Measurements from ENCODE around the gene FBLN1. TPM values are rescaled to one million over a fixed set of nuclear protein-coding genes. Genes with fewer than 3 reads are reported as not detected.

The FBLN1 gene
- total RNA-seq, 1 experiment from 2014 or later: 183 TPM

DNA sequence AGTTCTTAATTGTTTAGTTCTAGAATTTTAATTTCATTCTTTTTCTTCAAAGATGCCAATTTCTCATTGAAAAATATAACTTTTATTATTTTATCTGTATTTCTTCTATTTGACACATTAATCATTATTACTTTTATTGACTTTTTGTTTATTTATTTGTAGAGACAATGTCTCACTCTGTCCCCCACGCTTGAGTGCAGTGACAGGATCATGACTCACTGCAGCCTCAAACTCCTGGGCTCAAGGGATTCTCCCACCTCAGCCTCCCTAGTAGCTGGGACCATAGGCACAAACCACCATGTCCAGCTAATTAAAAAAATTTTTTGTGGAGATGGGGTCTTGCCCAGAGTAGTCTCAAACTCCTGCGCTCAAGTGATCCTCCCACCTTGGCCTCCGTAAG lies 30.3 kb upstream of the FBLN1 start:
- Mint-ChIP-seq H3K4me1 (peaks cover 41% of the 10 kb centered on the region), H3K36me3 (peaks cover 11% of the 10 kb centered on the region), H3K4me3 (no peak overlapping the region), H3K27me3 (ENCODE audit: low read depth) (peaks cover 3% of the 10 kb centered on the region), H3K9me3 (peaks cover 10% of the 10 kb centered on the region), H3K27ac (no peak overlapping the region)
- DNase-seq (ENCODE audit: low spot score) (no peak), ATAC-seq (no peak)
- TF ChIP-seq, protein P1, sequence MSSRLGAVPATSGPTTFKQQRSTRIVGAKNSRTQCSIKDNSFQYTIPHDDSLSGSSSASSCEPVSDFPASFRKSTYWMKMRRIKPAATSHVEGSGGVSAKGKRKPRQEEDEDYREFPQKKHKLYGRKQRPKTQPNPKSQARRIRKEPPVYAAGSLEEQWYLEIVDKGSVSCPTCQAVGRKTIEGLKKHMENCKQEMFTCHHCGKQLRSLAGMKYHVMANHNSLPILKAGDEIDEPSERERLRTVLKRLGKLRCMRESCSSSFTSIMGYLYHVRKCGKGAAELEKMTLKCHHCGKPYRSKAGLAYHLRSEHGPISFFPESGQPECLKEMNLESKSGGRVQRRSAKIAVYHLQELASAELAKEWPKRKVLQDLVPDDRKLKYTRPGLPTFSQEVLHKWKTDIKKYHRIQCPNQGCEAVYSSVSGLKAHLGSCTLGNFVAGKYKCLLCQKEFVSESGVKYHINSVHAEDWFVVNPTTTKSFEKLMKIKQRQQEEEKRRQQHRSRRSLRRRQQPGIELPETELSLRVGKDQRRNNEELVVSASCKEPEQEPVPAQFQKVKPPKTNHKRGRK (CRISPR knock-in tag; IDR thresholded peaks at IDR 0.05; ENCODE audit: borderline replicate concordance): no peak
- TF ChIP-seq NR1H2 (CRISPR knock-in tag; IDR thresholded peaks at IDR 0.05): no peak
- TF ChIP-seq SP1 (CRISPR knock-in tag; conservative IDR thresholded peaks at IDR 0.05): no peak
- TF ChIP-seq, protein P2, sequence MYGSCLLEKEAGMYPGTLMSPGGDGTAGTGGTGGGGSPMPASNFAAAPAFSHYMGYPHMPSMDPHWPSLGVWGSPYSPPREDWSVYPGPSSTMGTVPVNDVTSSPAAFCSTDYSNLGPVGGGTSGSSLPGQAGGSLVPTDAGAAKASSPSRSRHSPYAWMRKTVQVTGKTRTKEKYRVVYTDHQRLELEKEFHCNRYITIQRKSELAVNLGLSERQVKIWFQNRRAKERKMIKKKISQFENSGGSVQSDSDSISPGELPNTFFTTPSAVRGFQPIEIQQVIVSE (CRISPR knock-in tag; IDR thresholded peaks at IDR 0.05; ENCODE audit: borderline replicate concordance): no peak
- TF ChIP-seq ZNF219 (CRISPR knock-in tag; IDR thresholded peaks at IDR 0.05; ENCODE audit: borderline replicate concordance): no peak
- no peak for TF ChIP-seq TEAD4 (CRISPR knock-in tag; IDR thresholded peaks at IDR 0.05)
- no peak for TF ChIP-seq MXD4 (CRISPR knock-in tag; IDR thresholded peaks at IDR 0.05; ENCODE audit: borderline replicate concordance)
- TF ChIP-seq RELA (CRISPR knock-in tag; IDR thresholded peaks at IDR 0.05; ENCODE audit: borderline replicate concordance): no peak
- TF ChIP-seq ZNF671 (CRISPR knock-in tag; IDR thresholded peaks at IDR 0.05): no peak
- TF ChIP-seq ZSCAN18 (CRISPR knock-in tag; IDR thresholded peaks at IDR 0.05): no peak
- TF ChIP-seq RORB (CRISPR knock-in tag; IDR thresholded peaks at IDR 0.05): no peak
- TF ChIP-seq, protein P3, sequence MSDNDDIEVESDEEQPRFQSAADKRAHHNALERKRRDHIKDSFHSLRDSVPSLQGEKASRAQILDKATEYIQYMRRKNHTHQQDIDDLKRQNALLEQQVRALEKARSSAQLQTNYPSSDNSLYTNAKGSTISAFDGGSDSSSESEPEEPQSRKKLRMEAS (CRISPR knock-in tag; IDR thresholded peaks at IDR 0.05): no peak
- TF ChIP-seq GRHL2 (CRISPR knock-in tag; IDR thresholded peaks at IDR 0.05; ENCODE audit: insufficient replicate concordance, severe bottlenecking): no peak
- no peak for TF ChIP-seq TCF7 (CRISPR knock-in tag; IDR thresholded peaks at IDR 0.05; ENCODE audit: low read depth)
- TF ChIP-seq SMAD4 (CRISPR knock-in tag; IDR thresholded peaks at IDR 0.05): no peak
- no peak for TF ChIP-seq FOXP4 (CRISPR knock-in tag; IDR thresholded peaks at IDR 0.05)
- TF ChIP-seq CREM (CRISPR knock-in tag; IDR thresholded peaks at IDR 0.05): no peak
- no peak for TF ChIP-seq JUN (CRISPR knock-in tag; IDR thresholded peaks at IDR 0.05)
- TF ChIP-seq NFYB (CRISPR knock-in tag; conservative IDR thresholded peaks at IDR 0.05; ENCODE audit: low read depth): no peak
- POLR2A ChIA-PET: no interaction called here
- CTCF ChIA-PET: no interaction called here

DNA sequence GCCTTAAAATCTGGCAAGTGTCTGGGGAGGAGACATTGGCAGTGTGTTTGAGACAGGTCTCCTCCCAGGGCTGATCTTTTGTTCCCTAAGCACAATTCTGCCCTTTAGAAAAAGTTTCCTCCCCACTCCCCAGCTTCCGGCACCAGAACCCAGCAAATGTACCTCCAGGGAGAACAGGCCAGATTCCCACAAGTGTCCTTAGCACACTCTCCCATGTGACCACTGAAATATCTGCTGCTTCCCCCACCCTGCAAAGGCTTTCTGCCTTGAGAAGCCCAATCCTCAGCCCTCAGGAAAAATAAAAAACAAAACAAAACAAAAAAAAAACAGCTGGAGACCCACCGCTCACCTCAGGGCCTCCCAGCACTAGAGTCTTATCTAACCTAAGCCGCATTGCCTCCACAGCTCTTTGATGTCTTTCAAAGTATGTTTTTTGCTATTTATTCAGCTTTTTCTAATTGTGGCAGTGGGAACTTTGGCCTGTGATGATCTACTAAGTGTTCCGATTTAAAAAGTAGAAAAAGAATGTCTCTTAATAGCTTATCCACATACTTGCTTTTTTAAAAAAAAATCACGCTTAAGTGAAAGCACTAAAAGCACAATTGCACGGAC lies 29.0 kb upstream of the FBLN1 start:
- Mint-ChIP-seq H3K4me1 (peaks cover 33% of the 10 kb centered on the region), H3K36me3 (0 out of 2 replicates have a peak, but pooled peaks cover 2% of the 10 kb centered on the region), H3K27me3 (ENCODE audit: low read depth) (no peaks in the 10 kb centered on the region; the same call in 1 of the 2 replicates), H3K4me3 (no peak overlapping the region), H3K27ac (no peak overlapping the region), H3K9me3 (no peaks in the 10 kb centered on the region)
- POLR2A ChIA-PET: interaction anchor here (0.8 kb wide), 1 partner anchor 30 kb away, joined by 4 read pairs; no protein-coding TSS in a partner anchor
- DNase-seq (ENCODE audit: low spot score) (no peak), ATAC-seq (no peak)
- CTCF ChIA-PET: interaction anchor here (0.8 to 2.2 kb wide), 3 partner anchors 12 to 264 kb away, joined by 3 to 12 read pairs (median 4); no protein-coding TSS in a partner anchor
- no peak for TF ChIP-seq ETV6 (CRISPR knock-in tag; IDR thresholded peaks at IDR 0.05)
- TF ChIP-seq TEAD1 (CRISPR knock-in tag; IDR thresholded peaks at IDR 0.05): no peak
- no peak for TF ChIP-seq GRHL2 (CRISPR knock-in tag; IDR thresholded peaks at IDR 0.05; ENCODE audit: insufficient replicate concordance, severe bottlenecking)
- TF ChIP-seq ZNF138 (CRISPR knock-in tag; conservative IDR thresholded peaks at IDR 0.05): no peak
- TF ChIP-seq SOX15 (CRISPR knock-in tag; IDR thresholded peaks at IDR 0.05): no peak
- TF ChIP-seq, protein P4, sequence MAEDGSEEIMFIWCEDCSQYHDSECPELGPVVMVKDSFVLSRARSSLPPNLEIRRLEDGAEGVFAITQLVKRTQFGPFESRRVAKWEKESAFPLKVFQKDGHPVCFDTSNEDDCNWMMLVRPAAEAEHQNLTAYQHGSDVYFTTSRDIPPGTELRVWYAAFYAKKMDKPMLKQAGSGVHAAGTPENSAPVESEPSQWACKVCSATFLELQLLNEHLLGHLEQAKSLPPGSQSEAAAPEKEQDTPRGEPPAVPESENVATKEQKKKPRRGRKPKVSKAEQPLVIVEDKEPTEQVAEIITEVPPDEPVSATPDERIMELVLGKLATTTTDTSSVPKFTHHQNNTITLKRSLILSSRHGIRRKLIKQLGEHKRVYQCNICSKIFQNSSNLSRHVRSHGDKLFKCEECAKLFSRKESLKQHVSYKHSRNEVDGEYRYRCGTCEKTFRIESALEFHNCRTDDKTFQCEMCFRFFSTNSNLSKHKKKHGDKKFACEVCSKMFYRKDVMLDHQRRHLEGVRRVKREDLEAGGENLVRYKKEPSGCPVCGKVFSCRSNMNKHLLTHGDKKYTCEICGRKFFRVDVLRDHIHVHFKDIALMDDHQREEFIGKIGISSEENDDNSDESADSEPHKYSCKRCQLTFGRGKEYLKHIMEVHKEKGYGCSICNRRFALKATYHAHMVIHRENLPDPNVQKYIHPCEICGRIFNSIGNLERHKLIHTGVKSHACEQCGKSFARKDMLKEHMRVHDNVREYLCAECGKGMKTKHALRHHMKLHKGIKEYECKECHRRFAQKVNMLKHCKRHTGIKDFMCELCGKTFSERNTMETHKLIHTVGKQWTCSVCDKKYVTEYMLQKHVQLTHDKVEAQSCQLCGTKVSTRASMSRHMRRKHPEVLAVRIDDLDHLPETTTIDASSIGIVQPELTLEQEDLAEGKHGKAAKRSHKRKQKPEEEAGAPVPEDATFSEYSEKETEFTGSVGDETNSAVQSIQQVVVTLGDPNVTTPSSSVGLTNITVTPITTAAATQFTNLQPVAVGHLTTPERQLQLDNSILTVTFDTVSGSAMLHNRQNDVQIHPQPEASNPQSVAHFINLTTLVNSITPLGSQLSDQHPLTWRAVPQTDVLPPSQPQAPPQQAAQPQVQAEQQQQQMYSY (CRISPR knock-in tag; IDR thresholded peaks at IDR 0.05): no peak
- TF ChIP-seq, protein P5, sequence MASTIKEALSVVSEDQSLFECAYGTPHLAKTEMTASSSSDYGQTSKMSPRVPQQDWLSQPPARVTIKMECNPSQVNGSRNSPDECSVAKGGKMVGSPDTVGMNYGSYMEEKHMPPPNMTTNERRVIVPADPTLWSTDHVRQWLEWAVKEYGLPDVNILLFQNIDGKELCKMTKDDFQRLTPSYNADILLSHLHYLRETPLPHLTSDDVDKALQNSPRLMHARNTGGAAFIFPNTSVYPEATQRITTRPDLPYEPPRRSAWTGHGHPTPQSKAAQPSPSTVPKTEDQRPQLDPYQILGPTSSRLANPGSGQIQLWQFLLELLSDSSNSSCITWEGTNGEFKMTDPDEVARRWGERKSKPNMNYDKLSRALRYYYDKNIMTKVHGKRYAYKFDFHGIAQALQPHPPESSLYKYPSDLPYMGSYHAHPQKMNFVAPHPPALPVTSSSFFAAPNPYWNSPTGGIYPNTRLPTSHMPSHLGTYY (CRISPR knock-in tag; IDR thresholded peaks at IDR 0.05): no peak
- TF ChIP-seq PRRX2 (CRISPR knock-in tag; IDR thresholded peaks at IDR 0.05): no peak
